Activated naive CD4-positive, alpha-beta T cell treated with anti-CD3 and anti-CD28 coated beads, Interleukin-2, amount 10 ng/mL, durations not matched to agents 7 days and 5 days (primary cell): Measurements from ENCODE around the gene TECTB.

Experiments used
- CTCF ChIA-PET: fragments of 350-600 bp; sonication (Branson Sonifier 250); formaldehyde crosslinking; loops from one replicate; lab custom pipeline; 2021; ENCODE audit warnings: antibody characterized with exemption; lab: Charles Lee
- DNase-seq: peaks from one replicate; pipeline ENCODE4 v3.0.0-alpha.2; 2020
- H3K27ac Mint-ChIP-seq: one replicate; pipeline ENCODE4 v1.8.0; 2021; ENCODE audit warnings: mild to moderate bottlenecking, moderate library complexity, mixed read lengths
- H3K27me3 Mint-ChIP-seq: one replicate; pipeline ENCODE4 v1.8.0; 2021; ENCODE audit warnings: mild to moderate bottlenecking, mixed read lengths
- H3K36me3 Mint-ChIP-seq: one replicate; pipeline ENCODE4 v1.8.0; 2021; ENCODE audit warnings: mixed read lengths
- H3K4me1 Mint-ChIP-seq: one replicate; pipeline ENCODE4 v1.8.0; 2021; ENCODE audit warnings: mixed read lengths
- H3K4me3 Mint-ChIP-seq: one replicate; pipeline ENCODE4 v1.8.0; 2021; ENCODE audit warnings: mild to moderate bottlenecking, moderate library complexity, mixed read lengths
- H3K9me3 Mint-ChIP-seq: one replicate; pipeline ENCODE4 v1.8.0; 2021; ENCODE audit warnings: mixed read lengths

TECTB gene

DNA sequence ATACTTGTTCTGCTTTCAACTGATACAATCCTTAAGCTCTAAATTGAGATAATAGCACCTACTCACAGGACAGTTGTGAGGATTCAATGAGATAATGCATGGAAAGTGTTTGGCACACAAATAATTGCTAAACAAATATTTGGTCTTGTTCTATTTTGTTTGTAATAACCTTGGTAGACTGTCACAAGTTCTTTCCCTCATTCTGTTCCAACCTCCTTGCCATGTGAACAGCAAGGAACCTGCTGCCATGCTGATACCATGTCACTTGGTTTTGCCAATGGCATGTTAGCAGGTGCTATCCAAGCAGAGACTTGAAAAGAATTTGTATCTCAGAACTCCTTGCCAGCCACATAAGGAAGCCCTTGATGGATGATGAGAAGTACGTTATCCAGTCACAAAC is 24.8 kb upstream of the TECTB start:
- no peaks in the 10 kb centered on the region for H3K9me3 Mint-ChIP-seq
- CTCF ChIA-PET: no interaction called here
- no peaks in the 10 kb centered on the region for H3K36me3 Mint-ChIP-seq
- peaks cover 4% of the 10 kb centered on the region for H3K27me3 Mint-ChIP-seq
- DNase-seq: no peak
- H3K4me3 Mint-ChIP-seq: no peak overlapping the region
- no peak overlapping the region for H3K27ac Mint-ChIP-seq
- no peaks in the 10 kb centered on the region for H3K4me1 Mint-ChIP-seq

GRCh38 chr10:112259688-112260087 is 23.5 kb upstream of the TECTB start:
- peaks cover 4% of the 10 kb centered on the region for H3K27me3 Mint-ChIP-seq
- DNase-seq: no peak
- H3K4me3 Mint-ChIP-seq: no peak overlapping the region
- CTCF ChIA-PET: no interaction called here
- H3K27ac Mint-ChIP-seq: no peak overlapping the region
- no peaks in the 10 kb centered on the region for H3K4me1 Mint-ChIP-seq
- H3K9me3 Mint-ChIP-seq: no peaks in the 10 kb centered on the region
- H3K36me3 Mint-ChIP-seq: no peaks in the 10 kb centered on the region

GRCh38 chr10:112260831-112261230 is 22.4 kb upstream of the TECTB start:
- Mint-ChIP-seq H3K4me1 (no peaks in the 10 kb centered on the region), H3K27ac (no peak overlapping the region), H3K9me3 (no peaks in the 10 kb centered on the region), H3K4me3 (no peak overlapping the region), H3K27me3 (peaks cover 4% of the 10 kb centered on the region), H3K36me3 (no peaks in the 10 kb centered on the region)
- CTCF ChIA-PET: no interaction called here
- no peak for DNase-seq

- no peak overlapping the region for H3K27ac Mint-ChIP-seq
- H3K36me3 Mint-ChIP-seq: no peaks in the 10 kb centered on the region
- H3K4me1 Mint-ChIP-seq: no peaks in the 10 kb centered on the region
- no peak for DNase-seq
- CTCF ChIA-PET: no interaction called here
- no peaks in the 10 kb centered on the region for H3K9me3 Mint-ChIP-seq
- H3K4me3 Mint-ChIP-seq: no peak overlapping the region
- H3K27me3 Mint-ChIP-seq: peaks cover 4% of the 10 kb centered on the region
Measured at GRCh38 chr10:112261281-112261822, 21.8 kb upstream of the TECTB start.

- no peaks in the 10 kb centered on the region for H3K9me3 Mint-ChIP-seq
- CTCF ChIA-PET: no interaction called here
- no peaks in the 10 kb centered on the region for H3K36me3 Mint-ChIP-seq
- H3K27ac Mint-ChIP-seq: no peak overlapping the region
- H3K4me3 Mint-ChIP-seq: no peak overlapping the region
- peaks cover 4% of the 10 kb centered on the region for H3K27me3 Mint-ChIP-seq
- H3K4me1 Mint-ChIP-seq: no peaks in the 10 kb centered on the region
- no peak for DNase-seq
Measured at GRCh38 chr10:112262546-112262945, 20.7 kb upstream of the TECTB start.

GRCh38 chr10:112265745-112266144 is 17.5 kb upstream of the TECTB start:
- Mint-ChIP-seq H3K27ac (no peak overlapping the region), H3K4me3 (no peak overlapping the region), H3K9me3 (no peaks in the 10 kb centered on the region), H3K27me3 (no peaks in the 10 kb centered on the region), H3K36me3 (no peaks in the 10 kb centered on the region), H3K4me1 (no peaks in the 10 kb centered on the region)
- DNase-seq: no peak
- CTCF ChIA-PET: no interaction called here

DNA sequence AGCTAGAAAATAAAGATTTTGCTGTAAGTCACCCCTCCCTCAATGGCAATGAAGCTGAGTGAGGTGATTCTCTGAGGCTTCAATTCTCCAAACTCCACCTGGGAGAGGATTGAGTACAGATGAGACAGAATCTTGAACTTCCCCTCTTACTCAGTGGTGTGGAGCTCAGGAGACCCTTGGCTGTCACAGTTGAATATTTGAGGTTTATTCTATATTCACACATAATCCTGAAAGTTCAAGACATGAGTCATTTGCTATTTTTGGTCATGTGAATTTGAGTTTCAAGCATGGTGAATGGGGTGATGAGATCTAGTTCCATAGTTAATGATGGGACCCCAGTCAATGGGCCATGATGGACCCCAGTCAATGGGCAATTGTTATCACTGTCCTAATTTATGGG is 13.9 kb upstream of the TECTB start:
- no peaks in the 10 kb centered on the region for H3K9me3 Mint-ChIP-seq
- DNase-seq: no peak
- CTCF ChIA-PET: no interaction called here

DNA sequence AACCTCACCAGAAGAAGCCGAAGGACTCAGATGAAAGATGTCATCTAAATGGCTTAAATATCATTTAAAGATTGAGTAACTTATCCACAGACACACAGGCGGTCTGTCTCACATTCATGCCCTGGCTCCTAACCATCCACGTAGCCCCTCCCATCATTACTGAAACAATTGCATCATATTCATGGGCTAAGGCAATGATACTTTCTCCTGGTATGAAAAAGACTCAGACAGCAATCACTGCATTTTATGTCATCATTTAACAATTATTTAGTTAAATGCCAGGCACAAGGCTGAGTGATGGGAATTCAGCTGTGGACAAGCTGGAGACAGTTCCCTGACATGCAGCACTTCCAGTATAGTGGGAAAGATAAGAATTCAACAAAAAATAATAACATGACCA is 11.2 kb upstream of the TECTB start:
- no peak for DNase-seq
- Mint-ChIP-seq H3K27ac (no peak overlapping the region), H3K27me3 (peaks cover 7% of the 10 kb centered on the region), H3K36me3 (no peaks in the 10 kb centered on the region), H3K9me3 (no peaks in the 10 kb centered on the region), H3K4me3 (no peak overlapping the region), H3K4me1 (no peaks in the 10 kb centered on the region)
- CTCF ChIA-PET: no interaction called here

More for the DNA sequence above, 13.9 kb upstream of the TECTB start:
- no peaks in the 10 kb centered on the region for H3K36me3 Mint-ChIP-seq
- H3K27me3 Mint-ChIP-seq: no peaks in the 10 kb centered on the region
- no peak overlapping the region for H3K4me3 Mint-ChIP-seq
- no peak overlapping the region for H3K27ac Mint-ChIP-seq
- no peaks in the 10 kb centered on the region for H3K4me1 Mint-ChIP-seq

DNA sequence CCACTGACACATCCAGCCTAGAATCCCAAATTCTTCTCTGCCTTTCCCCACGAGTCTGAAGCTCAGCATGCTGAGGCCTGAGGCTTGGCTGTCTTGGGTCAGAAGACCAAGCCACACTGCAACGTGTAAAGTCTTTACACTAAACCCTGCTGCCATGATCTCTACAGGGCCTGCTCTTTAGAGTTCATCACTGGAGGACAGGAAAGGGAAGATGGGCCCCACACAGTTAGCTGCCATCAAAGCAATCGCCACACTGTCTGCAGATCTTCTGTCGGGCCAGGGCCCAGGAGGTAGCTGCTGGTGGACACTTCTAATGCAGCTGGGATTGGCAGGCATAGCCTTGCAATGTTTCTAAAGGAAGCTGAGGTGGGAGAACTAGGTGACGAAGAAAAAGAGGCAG is 8.4 kb upstream of the TECTB start:
- Mint-ChIP-seq H3K9me3 (no peaks in the 10 kb centered on the region), H3K4me3 (no peak overlapping the region), H3K4me1 (no peaks in the 10 kb centered on the region), H3K27ac (no peak overlapping the region), H3K27me3 (peaks cover 13% of the 10 kb centered on the region), H3K36me3 (no peaks in the 10 kb centered on the region)
- DNase-seq: no peak
- CTCF ChIA-PET: no interaction called here

- H3K9me3 Mint-ChIP-seq: no peaks in the 10 kb centered on the region
- H3K36me3 Mint-ChIP-seq: no peaks in the 10 kb centered on the region
- no peak overlapping the region for H3K27ac Mint-ChIP-seq
- DNase-seq: no peak
- peaks cover 19% of the 10 kb centered on the region for H3K27me3 Mint-ChIP-seq
- CTCF ChIA-PET: no interaction called here
- no peaks in the 10 kb centered on the region for H3K4me1 Mint-ChIP-seq
- H3K4me3 Mint-ChIP-seq: no peak overlapping the region
Measured at GRCh38 chr10:112275512-112276245, 7.5 kb upstream of the TECTB start.

- no peak overlapping the region for H3K4me3 Mint-ChIP-seq
- no peaks in the 10 kb centered on the region for H3K9me3 Mint-ChIP-seq
- CTCF ChIA-PET: no interaction called here
- no peaks in the 10 kb centered on the region for H3K4me1 Mint-ChIP-seq
- H3K27me3 Mint-ChIP-seq: peaks cover 24% of the 10 kb centered on the region
- no peak for DNase-seq
- H3K36me3 Mint-ChIP-seq: no peaks in the 10 kb centered on the region
- no peak overlapping the region for H3K27ac Mint-ChIP-seq
Measured at GRCh38 chr10:112278871-112279270, 4.3 kb upstream of the TECTB start.

- Mint-ChIP-seq H3K36me3 (no peaks in the 10 kb centered on the region), H3K9me3 (no peaks in the 10 kb centered on the region), H3K4me3 (no peak overlapping the region), H3K4me1 (no peaks in the 10 kb centered on the region), H3K27me3 (peaks cover 23% of the 10 kb centered on the region), H3K27ac (no peak overlapping the region)
- DNase-seq: no peak
- CTCF ChIA-PET: no interaction called here
Measured at GRCh38 chr10:112279433-112279832, 3.8 kb upstream of the TECTB start.

DNA sequence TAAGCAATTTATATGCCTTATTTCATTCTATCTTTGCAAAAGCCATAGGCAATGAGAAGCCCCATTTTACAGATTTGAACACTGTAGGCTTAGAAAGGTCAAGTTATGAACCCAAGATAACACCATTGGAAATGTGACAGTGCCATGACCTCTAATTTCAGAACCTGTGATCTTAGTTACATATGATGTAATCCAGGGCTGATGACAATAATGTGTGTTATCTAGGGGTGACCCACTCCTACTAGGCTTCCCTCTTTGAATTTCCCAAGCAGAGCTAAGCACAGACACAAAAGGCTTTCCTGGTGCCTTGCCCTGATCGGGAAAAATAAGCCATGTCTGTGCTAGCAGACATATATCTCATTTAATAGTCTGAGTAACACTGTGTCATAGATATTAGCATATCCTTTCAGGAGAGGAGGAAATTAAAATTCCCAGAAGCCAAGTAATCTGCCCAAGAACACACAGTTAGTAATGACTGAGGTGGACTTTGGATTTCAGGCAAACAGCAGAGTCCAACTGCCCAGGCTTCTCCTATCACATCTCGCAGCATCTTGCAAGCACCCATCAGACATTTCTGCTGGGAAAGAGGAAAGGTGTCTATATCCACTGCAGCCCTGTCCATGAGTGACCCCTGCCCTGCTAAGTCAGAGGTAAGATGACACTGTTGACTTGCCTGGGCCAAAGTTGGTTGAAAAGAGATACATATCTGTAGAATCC is 2.8 kb upstream of the TECTB start:
- Mint-ChIP-seq H3K36me3 (no peaks in the 10 kb centered on the region), H3K4me3 (no peak overlapping the region), H3K9me3 (no peaks in the 10 kb centered on the region), H3K4me1 (no peaks in the 10 kb centered on the region), H3K27me3 (peaks cover 16% of the 10 kb centered on the region), H3K27ac (no peak overlapping the region)
- no peak for DNase-seq
- CTCF ChIA-PET: no interaction called here

DNA sequence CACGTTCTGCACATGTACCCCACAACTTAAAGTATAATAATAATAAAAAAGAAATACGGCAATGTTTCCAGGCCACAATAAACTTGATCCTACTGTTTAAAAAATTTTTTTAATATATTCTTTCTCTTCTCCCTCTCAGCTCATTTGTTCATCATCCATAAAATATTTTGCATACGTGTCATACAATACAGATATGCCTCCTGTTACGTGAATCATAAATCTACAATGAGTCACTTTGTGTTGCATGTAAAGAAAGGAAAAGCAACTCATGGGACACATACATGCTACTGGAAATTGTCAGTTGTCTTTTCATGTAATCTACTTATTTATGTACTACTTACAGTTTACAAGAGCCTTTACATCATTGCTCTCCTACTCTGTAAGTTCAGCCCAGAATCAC is 1.1 kb upstream of the TECTB start:
- Mint-ChIP-seq H3K9me3 (no peaks in the 10 kb centered on the region), H3K36me3 (no peaks in the 10 kb centered on the region), H3K4me3 (no peak overlapping the region), H3K27me3 (peaks cover 20% of the 10 kb centered on the region), H3K4me1 (no peaks in the 10 kb centered on the region), H3K27ac (no peak overlapping the region)
- no peak for DNase-seq
- CTCF ChIA-PET: no interaction called here
